Kidney (tissue), 22 donors: Measurements from ENCODE around the gene SNTN. TPM values are rescaled to one million over a fixed set of nuclear protein-coding genes. Genes with fewer than 3 reads are reported as not detected.

ENCODE experiments used
- DNase-seq, 5 donors: peaks; one replicate each; pipeline ENCODE4 v3.0.0-alpha.2; 2013 to 2020
- FAIRE-seq: peaks from 2 replicates; lab custom pipeline; 2012; peaks lifted over from hg19 to GRCh38; lab: Jason Lieb, UNC
- H3K27ac ChIP-seq, 2 donors: one replicate each; pipeline ENCODE4 v1.7.0; 2013; ENCODE audit warnings: low read depth in 2 of 2, low read length in 2 of 2, inconsistent platforms in 1 of 2
- H3K27me3 ChIP-seq: one replicate; pipeline ENCODE4 v1.7.1; 2013; ENCODE audit warnings: low read length, inconsistent platforms; ENCODE audit not compliant: control insufficient read depth, insufficient read depth
- H3K36me3 ChIP-seq, 3 donors: one replicate each; pipeline versions ENCODE4 v1.7.0 to v1.7.1; 2013; ENCODE audit warnings: low read length in 3 of 3, control low read depth in 1 of 3, inconsistent platforms in 1 of 3; ENCODE audit not compliant: insufficient read depth in 3 of 3, control insufficient read depth in 2 of 3
- H3K4me1 ChIP-seq, 3 donors: one replicate each; pipeline versions ENCODE4 v1.7.0 to v1.7.1; 2013; ENCODE audit warnings: low read length in 3 of 3, inconsistent platforms in 1 of 3, low read depth in 1 of 3; ENCODE audit not compliant: control insufficient read depth in 2 of 3, insufficient read depth in 2 of 3
- H3K4me3 ChIP-seq, 3 donors: one replicate each; pipeline versions ENCODE4 v1.7.0 to v1.8.1; 2013; ENCODE audit warnings: low read length in 3 of 3, control low read depth in 1 of 3, inconsistent platforms in 1 of 3
- H3K9ac ChIP-seq, 3 donors: one replicate each; pipeline versions ENCODE4 v1.7.0 to v1.7.1; 2013; ENCODE audit warnings: low read length in 3 of 3, control low read depth in 1 of 3, inconsistent platforms in 1 of 3
- H3K9me3 ChIP-seq, 3 donors: one replicate each; pipeline versions ENCODE4 v1.7.0 to v1.7.1; 2013; ENCODE audit warnings: low read length in 3 of 3, control low read depth in 1 of 3, inconsistent platforms in 1 of 3; ENCODE audit not compliant: control insufficient read depth in 2 of 3, insufficient read depth in 1 of 3
- CTCF ChIP-seq: IDR thresholded peaks from 3 replicates; pipeline ENCODE4 v1.5.1; 2012; ENCODE audit warnings: mild to moderate bottlenecking, moderate library complexity, borderline replicate concordance; ENCODE audit not compliant: insufficient read depth; ENCODE audit errors: extremely low read depth
- intact Hi-C: fragments of 100-400 bp; cut with DNase I; formaldehyde crosslinking; loops from one replicate; pipeline ENCODE4 v1.11.1; 2022
- long read RNA-seq, 10 donors: library from polyadenylated mRNA in 1 of 10; unstranded in 1 of 10; transcript quantifications; one replicate each; pipeline ENCODE4 v2.0.0 and lab custom pipeline, GENCODE V29; 2021 to 2026
- polyA plus RNA-seq: library from polyadenylated mRNA; stranded (reverse); fragments of 350-450 nt; fragmentation: Illumina TruSeq; extraction: RNeasy Lipid Tissue Mini Kit (QIAGEN cat#74804); gene quantifications from one replicate; pipeline ENCODE4 v1.2.3, GENCODE V29; 2014; ENCODE audit warnings: low read depth, low replicate concordance; ENCODE audit not compliant: insufficient read depth
- total RNA-seq: library from RNA; stranded (reverse); fragmentation: NEBNext Ultra II Directional; extraction: Animal tissue kit (Norgen Biotek cat#: 25700); gene quantifications from one replicate; pipeline ENCODE4 v1.2.1, GENCODE V29; 2021
- donor health status: control.
- donor health status: control.
- donor health status: control.
- donor health status: control.
- donor health status: control.
- donor health status: DM: yes; HTN: yes; CAD: no.
- donor health status: Normal renal cell carcinoma (clear cell type).

SNTN gene
- total RNA-seq: not detected
- polyA plus RNA-seq: not detected
- long read RNA-seq, donor 1: 0 reads
- long read RNA-seq, donor 2: 0 reads
- long read RNA-seq, donor 3: 0 reads
- long read RNA-seq, donor 4: 0 reads
- long read RNA-seq, donor 5: 0 reads
- long read RNA-seq, donor 6: 0 reads
- long read RNA-seq, donor 7: 0 reads
- long read RNA-seq, donor 8: 0 reads
- long read RNA-seq, donor 9: 0 reads
- long read RNA-seq, donor 10: 0 reads

GRCh38 chr3:63652066-63652725, at the start of gene SNTN:
SNTN (plus strand) TSS chr3:63652675; CDS start chr3:63652688, 13 bp downstream.
- intact Hi-C loops: no loop called here
- Histone ChIP-seq H3K9ac (no peak within 1 kb of the TSS), H3K36me3 (no peaks in the 10 kb centered on the region), H3K4me3 (no peak within 1 kb of the TSS), H3K27ac (no peak within 1 kb of the TSS), H3K27me3 (no peaks in the 10 kb centered on the region), H3K4me1 (no peaks in the 10 kb centered on the region), H3K9me3 (no peaks in the 10 kb centered on the region)
- DNase-seq (no peak), FAIRE-seq (no peak)
- no peak for TF ChIP-seq CTCF

- Histone ChIP-seq H3K36me3 (no peaks in the 10 kb centered on the region), H3K27ac (no peak overlapping the region), H3K27me3 (no peaks in the 10 kb centered on the region), H3K9me3 (no peaks in the 10 kb centered on the region), H3K4me3 (no peak overlapping the region), H3K4me1 (no peaks in the 10 kb centered on the region), H3K9ac (no peak overlapping the region)
- TF ChIP-seq CTCF: no peak
- FAIRE-seq: no peak
- DNase-seq: no peak
- intact Hi-C loops: no loop called here
Observed at GRCh38 chr3:63607716-63608115, 44.8 kb upstream of the SNTN start.

- FAIRE-seq (no peak), DNase-seq (no peak)
- H3K4me3 ChIP-seq: no peak overlapping the region
- H3K4me1 ChIP-seq: no peaks in the 10 kb centered on the region
- TF ChIP-seq CTCF: no peak
- H3K27me3 ChIP-seq: no peaks in the 10 kb centered on the region
- H3K9me3 ChIP-seq: no peaks in the 10 kb centered on the region
- H3K9ac ChIP-seq: no peak overlapping the region
- no peaks in the 10 kb centered on the region for H3K36me3 ChIP-seq
- intact Hi-C loops: no loop called here
- no peak overlapping the region for H3K27ac ChIP-seq
Observed at GRCh38 chr3:63609408-63609807, 43.1 kb upstream of the SNTN start.
